Measurements from ENCODE around the gene EVL. TPM values are rescaled to one million over a fixed set of nuclear protein-coding genes. Genes with fewer than 3 reads are reported as not detected.

EVL gene
- total RNA-seq, 6 experiments from 2014 or later: 1.2 to 4.8 (median 2.0) TPM

DNA sequence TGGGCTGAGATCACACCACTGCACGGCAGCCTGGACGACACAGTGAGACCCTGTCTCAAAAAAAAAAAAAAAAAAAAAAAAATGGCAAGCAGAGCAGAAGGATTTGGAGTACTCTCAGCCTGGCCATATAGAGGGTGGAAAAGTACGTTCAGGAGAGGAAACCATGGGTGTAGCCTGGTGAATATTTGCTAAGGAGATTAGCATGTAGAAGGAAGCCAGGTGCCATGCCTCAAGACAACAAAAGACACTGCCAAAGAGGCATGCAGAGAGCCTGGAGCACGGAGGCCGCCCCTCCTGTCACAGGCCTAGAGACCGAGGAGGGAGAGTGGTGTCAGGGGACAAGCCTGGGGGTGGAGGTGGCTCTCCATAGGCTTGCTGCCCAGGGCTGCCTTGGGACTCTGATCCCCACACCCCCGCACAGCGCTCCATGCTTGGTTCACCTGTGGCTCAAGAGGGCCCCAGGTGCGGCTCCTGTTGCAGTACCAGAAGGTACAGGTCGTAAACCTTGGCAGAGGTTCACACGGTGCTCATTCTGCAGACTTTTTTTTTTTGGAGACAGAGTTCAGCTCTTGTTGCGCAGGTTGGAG lies 122.1 kb downstream of the EVL start:
- Mint-ChIP-seq H3K9me3 (no peaks in the 10 kb centered on the region), H3K27ac (no peak overlapping the region), H3K36me3 (ENCODE audit: low read depth) (no peaks in the 10 kb centered on the region), H3K27me3 (ENCODE audit: insufficient read depth) (peaks cover 3% of the 10 kb centered on the region; the same call in 1 of the 2 replicates), H3K4me1 (ENCODE audit: low read depth) (peaks cover under 1% of the 10 kb centered on the region), H3K4me3 (no peak overlapping the region)
- no peak for DNase-seq
- TF ChIP-seq, protein P1, sequence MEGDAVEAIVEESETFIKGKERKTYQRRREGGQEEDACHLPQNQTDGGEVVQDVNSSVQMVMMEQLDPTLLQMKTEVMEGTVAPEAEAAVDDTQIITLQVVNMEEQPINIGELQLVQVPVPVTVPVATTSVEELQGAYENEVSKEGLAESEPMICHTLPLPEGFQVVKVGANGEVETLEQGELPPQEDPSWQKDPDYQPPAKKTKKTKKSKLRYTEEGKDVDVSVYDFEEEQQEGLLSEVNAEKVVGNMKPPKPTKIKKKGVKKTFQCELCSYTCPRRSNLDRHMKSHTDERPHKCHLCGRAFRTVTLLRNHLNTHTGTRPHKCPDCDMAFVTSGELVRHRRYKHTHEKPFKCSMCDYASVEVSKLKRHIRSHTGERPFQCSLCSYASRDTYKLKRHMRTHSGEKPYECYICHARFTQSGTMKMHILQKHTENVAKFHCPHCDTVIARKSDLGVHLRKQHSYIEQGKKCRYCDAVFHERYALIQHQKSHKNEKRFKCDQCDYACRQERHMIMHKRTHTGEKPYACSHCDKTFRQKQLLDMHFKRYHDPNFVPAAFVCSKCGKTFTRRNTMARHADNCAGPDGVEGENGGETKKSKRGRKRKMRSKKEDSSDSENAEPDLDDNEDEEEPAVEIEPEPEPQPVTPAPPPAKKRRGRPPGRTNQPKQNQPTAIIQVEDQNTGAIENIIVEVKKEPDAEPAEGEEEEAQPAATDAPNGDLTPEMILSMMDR (IDR thresholded peaks at IDR 0.05): no peak

DNA sequence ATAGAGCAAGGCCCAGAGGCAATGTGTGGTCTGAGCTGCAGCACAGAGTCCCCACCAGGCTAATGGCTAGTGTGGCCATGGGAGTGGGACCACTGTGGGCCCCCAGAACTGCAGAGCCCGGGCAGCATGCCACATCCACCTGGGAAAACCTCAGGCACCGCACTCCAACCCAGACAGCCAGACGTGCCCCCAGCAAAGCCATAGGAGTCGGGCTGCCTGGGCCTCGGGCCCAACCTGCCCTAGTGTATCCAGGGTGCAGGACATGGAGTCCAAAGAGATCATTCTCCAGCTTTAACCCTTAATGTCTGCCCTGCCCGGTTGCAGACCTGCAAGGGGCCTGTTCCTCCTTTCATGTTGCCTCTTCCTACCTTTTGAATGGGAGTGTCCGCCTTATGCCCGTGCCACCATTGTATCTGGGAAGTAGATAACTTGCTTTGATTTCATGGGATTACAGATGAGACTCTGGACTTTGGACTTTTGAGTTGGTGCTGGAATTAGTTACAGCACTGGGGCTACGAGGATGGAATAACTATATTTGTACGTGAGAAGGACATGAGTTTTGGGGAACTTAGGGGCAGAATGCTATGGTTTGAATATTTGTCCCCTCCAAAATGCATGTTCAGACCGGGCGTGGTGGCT lies 123.3 kb downstream of the EVL start:
- Mint-ChIP-seq H3K9me3 (no peaks in the 10 kb centered on the region), H3K27me3 (ENCODE audit: insufficient read depth) (no peaks in the 10 kb centered on the region; the same call in 1 of the 2 replicates), H3K4me1 (ENCODE audit: low read depth) (peaks cover 4% of the 10 kb centered on the region; the same call in 1 of the 2 replicates), H3K27ac (no peak overlapping the region), H3K36me3 (ENCODE audit: low read depth) (no peaks in the 10 kb centered on the region), H3K4me3 (no peak overlapping the region)
- no peak for DNase-seq
- TF ChIP-seq, protein P1 (IDR thresholded peaks at IDR 0.05): no peak

DNA sequence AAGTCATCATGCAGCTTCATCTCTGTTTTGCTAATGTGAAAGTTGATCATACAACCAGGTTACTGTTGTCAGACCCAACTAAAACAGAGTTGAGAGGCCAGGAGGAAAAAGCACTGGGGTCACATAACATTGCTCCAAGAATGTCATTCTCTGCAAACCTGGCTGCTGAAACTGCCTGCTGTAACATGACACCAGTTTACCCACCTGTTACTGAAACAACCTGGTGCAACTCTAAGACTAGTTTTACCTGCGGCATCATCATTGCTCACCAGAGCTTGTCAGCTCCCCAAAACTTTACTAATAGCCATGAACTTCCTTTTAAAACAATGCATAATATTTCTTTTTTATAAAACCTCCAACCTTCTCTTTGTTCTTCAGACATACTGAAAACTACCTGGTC lies 124.9 kb downstream of the EVL start:
- no peaks in the 10 kb centered on the region for H3K9me3 Mint-ChIP-seq
- DNase-seq: no peak
- no peak overlapping the region for H3K4me3 Mint-ChIP-seq
- H3K27me3 Mint-ChIP-seq (ENCODE audit: insufficient read depth): no peaks in the 10 kb centered on the region; the same call in 1 of the 2 replicates
- no peaks in the 10 kb centered on the region for H3K36me3 Mint-ChIP-seq (ENCODE audit: low read depth)
- TF ChIP-seq, protein P1 (IDR thresholded peaks at IDR 0.05): no peak
- no peak overlapping the region for H3K27ac Mint-ChIP-seq
- H3K4me1 Mint-ChIP-seq (ENCODE audit: low read depth): peaks cover 5% of the 10 kb centered on the region; the same call in 1 of the 2 replicates

DNA sequence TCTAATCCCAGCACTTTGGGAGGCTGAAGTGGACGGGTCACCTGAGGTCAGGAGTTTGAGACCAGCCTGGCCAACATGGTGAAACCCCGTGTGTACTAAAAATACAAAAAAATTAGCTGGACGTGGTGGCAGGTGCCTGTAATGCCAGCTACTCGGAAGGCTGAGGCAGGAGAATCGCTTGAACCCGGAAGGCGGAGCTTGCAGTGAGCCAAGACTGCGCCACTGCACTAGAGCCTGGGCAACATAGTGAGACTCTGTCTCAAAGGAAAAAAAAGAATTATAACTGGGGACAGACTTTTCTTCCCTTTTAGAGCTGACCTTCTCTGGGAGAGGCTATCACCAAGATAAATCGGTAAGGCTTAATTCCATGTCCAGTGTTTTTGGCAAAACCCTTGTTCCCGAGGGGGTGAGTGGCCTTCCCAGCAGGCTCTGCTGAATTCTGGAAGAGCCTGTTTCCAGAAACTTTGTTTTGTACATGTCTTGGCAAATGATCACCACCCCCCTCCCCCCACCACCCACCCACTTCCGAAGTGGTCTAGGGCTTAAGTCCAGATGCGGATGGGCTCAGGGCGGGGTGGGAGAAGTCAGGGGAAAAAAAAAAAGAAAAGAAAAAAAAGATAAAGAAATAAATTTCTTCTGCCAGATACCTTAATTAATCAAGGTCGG lies 126.5 kb downstream of the EVL start:
- Mint-ChIP-seq H3K4me1 (ENCODE audit: low read depth) (peaks cover 5% of the 10 kb centered on the region; the same call in 1 of the 2 replicates), H3K9me3 (no peaks in the 10 kb centered on the region), H3K4me3 (no peak overlapping the region), H3K27me3 (ENCODE audit: insufficient read depth) (no peaks in the 10 kb centered on the region; the same call in none of the 2 replicates), H3K36me3 (ENCODE audit: low read depth) (no peaks in the 10 kb centered on the region), H3K27ac (no peak overlapping the region)
- no peak for DNase-seq
- TF ChIP-seq, protein P1 (IDR thresholded peaks at IDR 0.05): no peak

DNA sequence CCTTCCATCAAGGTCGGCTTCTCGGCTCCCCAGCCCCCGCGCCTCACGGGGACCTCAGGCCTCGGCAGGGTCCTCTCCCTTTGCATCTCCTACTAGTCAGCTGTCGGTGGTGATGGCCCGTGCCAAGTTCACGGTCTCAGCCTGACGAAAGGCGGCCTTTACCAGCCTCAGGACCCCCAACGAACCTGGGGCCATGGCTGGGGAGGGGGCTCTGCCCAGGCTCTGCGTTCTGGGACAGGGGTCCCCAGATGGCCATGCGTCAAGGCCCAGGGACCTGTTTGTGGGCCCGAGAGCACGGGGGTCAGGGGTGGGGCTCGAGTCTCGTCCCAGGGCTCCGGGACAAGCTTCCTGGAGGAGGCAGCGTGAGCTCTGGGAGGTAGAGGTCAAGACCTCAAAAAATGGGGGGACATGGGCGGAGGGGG lies 127.0 kb downstream of the EVL start:
- no peak for DNase-seq
- Mint-ChIP-seq H3K4me1 (ENCODE audit: low read depth) (peaks cover 5% of the 10 kb centered on the region; the same call in 1 of the 2 replicates), H3K9me3 (no peaks in the 10 kb centered on the region), H3K4me3 (peak overlapping the region; percentile 65), H3K27me3 (ENCODE audit: insufficient read depth) (no peaks in the 10 kb centered on the region; the same call in none of the 2 replicates), H3K27ac (peak overlapping the region; percentile 72), H3K36me3 (ENCODE audit: low read depth) (no peaks in the 10 kb centered on the region)
- TF ChIP-seq, protein P1 (IDR thresholded peaks at IDR 0.05): no peak
